ENCODE data around the gene CTNNA3. TPM values are rescaled to one million over a fixed set of nuclear protein-coding genes. Genes with fewer than 3 reads are reported as not detected.

CTNNA3 gene
- total and polyA plus RNA-seq, 4 donors, result under 0.01 to 39.8 (median 0.09) TPM

- ATAC-seq (ENCODE audit: insufficient read depth, low FRiP score), result no peak
- no peak for DNase-seq
Observed at GRCh38 chr10:67629461-67629971, 66.5 kb downstream of the CTNNA3 start.

GRCh38 chr10:67622984-67623383, 73.0 kb downstream of the CTNNA3 start:
- Histone ChIP-seq H3K27me3 (ENCODE audit: control insufficient read depth in 3 of 3, insufficient read depth in 3 of 3, low read length in 2 of 3) (no peaks in the 10 kb centered on the region), H3K36me3 (ENCODE audit: control insufficient read depth in 4 of 4, insufficient read depth in 4 of 4, low read length in 4 of 4) (no peaks in the 10 kb centered on the region)
- TF ChIP-seq CTCF (IDR thresholded peaks at IDR 0.05; ENCODE audit: control extremely low read depth, extremely low read depth), result no peak

More at GRCh38 chr10:67629461-67629971, 66.5 kb downstream of the CTNNA3 start:
- peaks cover 0 to 3% (median 0%) of the 10 kb centered on the region in 5 donors for H3K4me1 ChIP-seq (ENCODE audit: control insufficient read depth in 5 of 5, insufficient read depth in 5 of 5, low read length in 5 of 5)
- H3K9ac ChIP-seq (ENCODE audit: insufficient read depth in 1 of 2, low read length in 2 of 2), result no peak overlapping the region
- no peaks in the 10 kb centered on the region for H3K36me3 ChIP-seq (ENCODE audit: control insufficient read depth in 4 of 4, insufficient read depth in 4 of 4, low read length in 4 of 4)
- TF ChIP-seq CTCF (IDR thresholded peaks at IDR 0.05; ENCODE audit: control extremely low read depth, extremely low read depth), result no peak
- H3K27ac ChIP-seq (ENCODE audit: low read depth in 1 of 2, low read length in 1 of 2), result no peak overlapping the region
- H3K4me3 ChIP-seq, result no peak overlapping the region
- H3K9me3 ChIP-seq (ENCODE audit: control insufficient read depth in 4 of 4, insufficient read depth in 3 of 4, low read length in 3 of 4), result peaks cover 0 to 5% (median 0%) of the 10 kb centered on the region in 4 donors
- no peaks in the 10 kb centered on the region for H3K27me3 ChIP-seq (ENCODE audit: control insufficient read depth in 3 of 3, insufficient read depth in 3 of 3, low read length in 2 of 3)

GRCh38 chr10:67622511-67622910, 73.5 kb downstream of the CTNNA3 start:
- ATAC-seq (ENCODE audit: insufficient read depth, low FRiP score) (no peak), DNase-seq (no peak)
- no peak for TF ChIP-seq CTCF (IDR thresholded peaks at IDR 0.05; ENCODE audit: control extremely low read depth, extremely low read depth)
- Histone ChIP-seq H3K9me3 (ENCODE audit: control insufficient read depth in 4 of 4, insufficient read depth in 3 of 4, low read length in 3 of 4) (peaks cover 0 to 3% (median 0%) of the 10 kb centered on the region in 4 donors), H3K27ac (ENCODE audit: low read depth in 1 of 2, low read length in 1 of 2) (no peak overlapping the region), H3K9ac (ENCODE audit: insufficient read depth in 1 of 2, low read length in 2 of 2) (no peak overlapping the region), H3K27me3 (ENCODE audit: control insufficient read depth in 3 of 3, insufficient read depth in 3 of 3, low read length in 2 of 3) (no peaks in the 10 kb centered on the region), H3K36me3 (ENCODE audit: control insufficient read depth in 4 of 4, insufficient read depth in 4 of 4, low read length in 4 of 4) (no peaks in the 10 kb centered on the region), H3K4me3 (no peak overlapping the region), H3K4me1 (ENCODE audit: control insufficient read depth in 5 of 5, insufficient read depth in 5 of 5, low read length in 5 of 5) (peaks cover 0 to 8% (median 0%) of the 10 kb centered on the region in 5 donors)
- 88 to 94% methylated on average over 1 of the region's 1 CpG for WGBS, 2 donors

More at GRCh38 chr10:67622984-67623383, 73.0 kb downstream of the CTNNA3 start:
- Histone ChIP-seq H3K4me3 (no peak overlapping the region), H3K27ac (ENCODE audit: low read depth in 1 of 2, low read length in 1 of 2) (no peak overlapping the region), H3K9me3 (ENCODE audit: control insufficient read depth in 4 of 4, insufficient read depth in 3 of 4, low read length in 3 of 4) (peaks cover 0 to 3% (median 0%) of the 10 kb centered on the region in 4 donors), H3K4me1 (ENCODE audit: control insufficient read depth in 5 of 5, insufficient read depth in 5 of 5, low read length in 5 of 5) (peaks cover 0 to 8% (median 0%) of the 10 kb centered on the region in 5 donors), H3K9ac (ENCODE audit: insufficient read depth in 1 of 2, low read length in 2 of 2) (no peak overlapping the region)
- 60 to 77% methylated on average over 1 of the region's 1 CpG for WGBS, 2 donors
- DNase-seq (no peak), ATAC-seq (ENCODE audit: insufficient read depth, low FRiP score) (no peak)

GRCh38 chr10:67621834-67622233, 74.2 kb downstream of the CTNNA3 start:
- DNase-seq (no peak), ATAC-seq (ENCODE audit: insufficient read depth, low FRiP score) (no peak)
- no peaks in the 10 kb centered on the region for H3K36me3 ChIP-seq (ENCODE audit: control insufficient read depth in 4 of 4, insufficient read depth in 4 of 4, low read length in 4 of 4)
- peaks cover 0 to 8% (median 0%) of the 10 kb centered on the region in 5 donors for H3K4me1 ChIP-seq (ENCODE audit: control insufficient read depth in 5 of 5, insufficient read depth in 5 of 5, low read length in 5 of 5)
- H3K4me3 ChIP-seq, result no peak overlapping the region
- no peak for TF ChIP-seq CTCF (IDR thresholded peaks at IDR 0.05; ENCODE audit: control extremely low read depth, extremely low read depth)
- H3K9me3 ChIP-seq (ENCODE audit: control insufficient read depth in 4 of 4, insufficient read depth in 3 of 4, low read length in 3 of 4), result no peaks in the 10 kb centered on the region
- WGBS, 2 donors, result 69 to 83% methylated on average over 3 of the region's 3 CpGs
- no peak overlapping the region for H3K9ac ChIP-seq (ENCODE audit: insufficient read depth in 1 of 2, low read length in 2 of 2)
- H3K27ac ChIP-seq (ENCODE audit: low read depth in 1 of 2, low read length in 1 of 2), result no peak overlapping the region
- H3K27me3 ChIP-seq (ENCODE audit: control insufficient read depth in 3 of 3, insufficient read depth in 3 of 3, low read length in 2 of 3), result no peaks in the 10 kb centered on the region
